ENCODE results near the gene AIRE.

The AIRE gene

DNA sequence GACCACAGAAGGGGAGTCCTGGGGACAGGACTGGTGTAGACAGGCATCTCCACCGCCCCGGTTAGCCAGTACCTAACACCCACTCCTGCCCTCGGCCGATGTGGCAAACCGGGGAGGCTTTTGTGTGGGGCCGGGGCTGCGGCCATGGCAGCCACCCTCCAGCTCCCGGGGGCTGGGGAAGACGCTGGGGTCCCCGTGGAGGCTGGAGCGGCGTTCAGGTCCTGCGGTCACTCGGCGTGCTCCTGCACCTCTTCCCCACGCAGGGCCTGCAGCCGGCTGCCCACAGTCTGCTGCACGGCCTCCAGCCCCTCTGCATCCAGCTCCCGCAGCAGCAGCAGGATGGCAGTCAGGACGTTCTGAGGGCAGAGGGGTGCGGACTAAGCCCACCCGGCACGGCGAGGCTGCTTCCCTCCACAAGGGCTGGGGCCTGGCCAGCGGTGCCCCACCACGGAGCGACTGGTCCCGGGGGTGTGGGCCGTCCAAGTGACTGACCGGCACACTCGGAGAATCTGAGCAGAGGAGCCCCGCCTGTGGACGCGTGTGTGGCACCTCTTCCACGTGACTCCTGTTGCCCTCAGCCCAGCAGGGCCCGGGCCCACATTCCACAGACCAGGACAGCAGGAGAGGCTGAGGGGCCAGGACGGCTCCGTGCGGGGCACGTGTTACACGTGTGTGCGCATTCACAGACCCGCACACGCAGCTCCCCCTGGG is 44.5 kb downstream of the AIRE start:
- TF ChIP-seq, protein P1, sequence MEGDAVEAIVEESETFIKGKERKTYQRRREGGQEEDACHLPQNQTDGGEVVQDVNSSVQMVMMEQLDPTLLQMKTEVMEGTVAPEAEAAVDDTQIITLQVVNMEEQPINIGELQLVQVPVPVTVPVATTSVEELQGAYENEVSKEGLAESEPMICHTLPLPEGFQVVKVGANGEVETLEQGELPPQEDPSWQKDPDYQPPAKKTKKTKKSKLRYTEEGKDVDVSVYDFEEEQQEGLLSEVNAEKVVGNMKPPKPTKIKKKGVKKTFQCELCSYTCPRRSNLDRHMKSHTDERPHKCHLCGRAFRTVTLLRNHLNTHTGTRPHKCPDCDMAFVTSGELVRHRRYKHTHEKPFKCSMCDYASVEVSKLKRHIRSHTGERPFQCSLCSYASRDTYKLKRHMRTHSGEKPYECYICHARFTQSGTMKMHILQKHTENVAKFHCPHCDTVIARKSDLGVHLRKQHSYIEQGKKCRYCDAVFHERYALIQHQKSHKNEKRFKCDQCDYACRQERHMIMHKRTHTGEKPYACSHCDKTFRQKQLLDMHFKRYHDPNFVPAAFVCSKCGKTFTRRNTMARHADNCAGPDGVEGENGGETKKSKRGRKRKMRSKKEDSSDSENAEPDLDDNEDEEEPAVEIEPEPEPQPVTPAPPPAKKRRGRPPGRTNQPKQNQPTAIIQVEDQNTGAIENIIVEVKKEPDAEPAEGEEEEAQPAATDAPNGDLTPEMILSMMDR (IDR thresholded peaks at IDR 0.05; ENCODE audit: low read depth, low read length): no peak
- DNase-seq (ENCODE audit: extremely low read depth, low read depth): no peak

GRCh38 chr21:44330698-44331097 is 45.0 kb downstream of the AIRE start:
- TF ChIP-seq, protein P1 (IDR thresholded peaks at IDR 0.05; ENCODE audit: low read depth, low read length): no peak
- DNase-seq (ENCODE audit: extremely low read depth, low read depth): no peak

GRCh38 chr21:44331209-44331608 is 45.5 kb downstream of the AIRE start:
- DNase-seq (ENCODE audit: extremely low read depth, low read depth): no peak
- TF ChIP-seq, protein P1 (IDR thresholded peaks at IDR 0.05; ENCODE audit: low read depth, low read length): no peak

GRCh38 chr21:44331650-44332307 is 46.1 kb downstream of the AIRE start:
- DNase-seq (ENCODE audit: extremely low read depth, low read depth): no peak
- TF ChIP-seq, protein P1 (IDR thresholded peaks at IDR 0.05; ENCODE audit: low read depth, low read length): no peak

GRCh38 chr21:44332383-44332782 is 46.7 kb downstream of the AIRE start:
- TF ChIP-seq, protein P1 (IDR thresholded peaks at IDR 0.05; ENCODE audit: low read depth, low read length): no peak
- no peak for DNase-seq (ENCODE audit: extremely low read depth, low read depth)

DNA sequence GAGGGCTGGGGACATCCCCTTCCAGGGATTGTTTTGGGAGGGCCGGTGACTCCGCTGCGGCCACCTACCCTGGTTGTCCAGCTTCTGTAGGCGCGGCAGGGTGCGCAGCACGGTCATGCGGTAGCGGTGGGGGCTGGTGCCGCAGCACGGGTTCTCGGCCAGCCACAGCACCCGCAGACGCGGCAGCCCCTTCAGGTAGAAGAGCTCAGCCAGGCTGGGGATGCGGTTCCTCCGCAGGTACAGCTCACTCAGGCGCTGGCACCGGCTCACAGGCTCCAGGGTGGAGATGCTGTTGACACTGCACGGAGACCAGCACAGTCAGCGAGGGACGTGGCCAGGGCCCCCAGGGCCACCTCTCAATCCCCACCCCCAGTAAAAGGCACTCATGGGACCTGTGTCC is 47.3 kb downstream of the AIRE start:
- TF ChIP-seq, protein P1 (IDR thresholded peaks at IDR 0.05; ENCODE audit: low read depth, low read length): no peak
- DNase-seq (ENCODE audit: extremely low read depth, low read depth): no peak

DNA sequence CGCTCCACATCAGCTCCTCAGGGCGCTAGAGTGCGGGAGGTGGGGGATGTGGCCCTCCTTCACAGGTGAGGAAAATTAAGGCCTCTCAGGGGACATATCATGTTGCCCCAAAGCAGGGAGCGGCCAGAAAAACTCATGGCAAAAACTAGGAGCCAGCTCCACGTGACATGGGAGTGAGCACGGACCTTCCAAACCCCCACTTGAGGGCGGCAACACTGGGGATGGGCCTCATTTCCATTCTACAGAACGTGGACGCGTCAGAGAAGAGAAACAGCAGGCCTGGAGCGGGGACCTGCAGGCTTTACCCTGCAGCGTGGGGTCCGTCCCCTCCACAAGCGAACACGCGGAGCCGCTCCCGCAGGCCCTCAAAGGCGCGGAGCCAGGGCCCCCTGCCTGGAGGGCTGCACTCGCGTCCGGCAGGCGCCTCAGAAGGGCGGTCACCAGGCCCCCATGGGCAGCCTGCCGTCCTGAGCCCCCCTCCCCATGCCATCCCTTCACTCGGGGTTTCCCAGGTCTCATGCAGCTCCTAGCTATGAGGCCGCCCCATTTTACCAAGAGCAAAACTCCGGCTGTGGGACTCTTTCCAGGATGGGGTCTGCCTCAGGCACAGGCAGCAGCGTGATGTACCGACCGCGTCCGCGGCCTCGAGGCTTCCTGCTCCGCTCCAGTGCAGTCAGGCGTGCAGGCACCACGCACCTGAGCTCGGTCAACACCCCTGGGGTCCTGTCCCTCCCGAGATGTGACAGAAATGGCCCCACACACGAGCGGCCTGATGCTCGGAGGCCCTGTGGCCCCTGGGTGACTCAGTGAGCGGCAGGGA is 48.0 kb downstream of the AIRE start:
- TF ChIP-seq, protein P1 (IDR thresholded peaks at IDR 0.05; ENCODE audit: low read depth, low read length): no peak
- DNase-seq (ENCODE audit: extremely low read depth, low read depth): no peak

Data from AG09319 (cell line).